ENCODE data around the gene HLA-DOB. TPM values are rescaled to one million over a fixed set of nuclear protein-coding genes. Genes with fewer than 3 reads are reported as not detected.

The HLA-DOB gene
- total RNA-seq, 2 donors from 2014 or later: not detected

GRCh38 chr6:32849126-32849525 is 32.3 kb upstream of the HLA-DOB start:
- TF ChIP-seq CTCF (conservative IDR thresholded peaks at IDR 0.05): no peak
- WGBS, 2 experiments (ENCODE audit: insufficient coverage in 1 of 2, insufficient read length in 1 of 2): 51 to 88% methylated on average over 2 to 6 of the region's 6 CpGs
- Mint-ChIP-seq H3K36me3 (ENCODE audit: low read depth) (no peaks in the 10 kb centered on the region), H3K27me3 (ENCODE audit: insufficient read depth) (peaks cover 88% of the 10 kb centered on the region), H3K9me3 (no peaks in the 10 kb centered on the region), H3K4me1 (peaks cover 10% of the 10 kb centered on the region), H3K4me3 (no peak overlapping the region), H3K27ac (no peak overlapping the region)
- H3K36me3 ChIP-seq (ENCODE audit: control insufficient read depth, insufficient read depth, low read length): no peaks in the 10 kb centered on the region
- no peak overlapping the region for H3K9ac ChIP-seq (ENCODE audit: extremely low read depth, low read length, poor library complexity, severe bottlenecking)
- no peak overlapping the region for H3K4me3 ChIP-seq (ENCODE audit: low read length)
- no peaks in the 10 kb centered on the region for H3K9me3 ChIP-seq (ENCODE audit: control insufficient read depth, low read length)
- peaks cover 97% of the 10 kb centered on the region for H3K27me3 ChIP-seq (ENCODE audit: control insufficient read depth, insufficient read depth, low read length, poor library complexity, severe bottlenecking)
- no peak for DNase-seq
- H3K27ac ChIP-seq (ENCODE audit: low read depth, low read length): no peak overlapping the region
- no peaks in the 10 kb centered on the region for H3K4me1 ChIP-seq (ENCODE audit: control insufficient read depth, insufficient read depth, low read length)

GRCh38 chr6:32847795-32848194 is 31.0 kb upstream of the HLA-DOB start:
- Histone ChIP-seq H3K27me3 (ENCODE audit: control insufficient read depth, insufficient read depth, low read length, poor library complexity, severe bottlenecking) (peaks cover 98% of the 10 kb centered on the region), H3K27ac (ENCODE audit: low read depth, low read length) (no peak overlapping the region), H3K4me1 (ENCODE audit: control insufficient read depth, insufficient read depth, low read length) (peaks cover 4% of the 10 kb centered on the region), H3K9me3 (ENCODE audit: control insufficient read depth, low read length) (no peaks in the 10 kb centered on the region), H3K36me3 (ENCODE audit: control insufficient read depth, insufficient read depth, low read length) (no peaks in the 10 kb centered on the region), H3K9ac (ENCODE audit: extremely low read depth, low read length, poor library complexity, severe bottlenecking) (no peak overlapping the region), H3K4me3 (ENCODE audit: low read length) (no peak overlapping the region)
- H3K27ac Mint-ChIP-seq: no peak overlapping the region
- peaks cover 10% of the 10 kb centered on the region for H3K4me1 Mint-ChIP-seq
- no peak overlapping the region for H3K4me3 Mint-ChIP-seq
- H3K27me3 Mint-ChIP-seq (ENCODE audit: insufficient read depth): peaks cover 91% of the 10 kb centered on the region
- WGBS, 2 experiments (ENCODE audit: insufficient coverage in 1 of 2, insufficient read length in 1 of 2): 86% methylated on average over 8 of the region's 8 CpGs; no CpG with 5 or more reads in 1 of the 2 experiments
- peak; percentile 33 for TF ChIP-seq CTCF (conservative IDR thresholded peaks at IDR 0.05)
- no peaks in the 10 kb centered on the region for H3K36me3 Mint-ChIP-seq (ENCODE audit: low read depth)
- DNase-seq: no peak
- H3K9me3 Mint-ChIP-seq: no peaks in the 10 kb centered on the region

- WGBS, 2 experiments (ENCODE audit: insufficient coverage in 1 of 2, insufficient read length in 1 of 2): 90 to 95% methylated on average over 4 to 10 of the region's 10 CpGs
- Histone ChIP-seq H3K9ac (ENCODE audit: extremely low read depth, low read length, poor library complexity, severe bottlenecking) (no peak overlapping the region), H3K4me3 (ENCODE audit: low read length) (no peak overlapping the region), H3K27me3 (ENCODE audit: control insufficient read depth, insufficient read depth, low read length, poor library complexity, severe bottlenecking) (peaks cover 98% of the 10 kb centered on the region), H3K36me3 (ENCODE audit: control insufficient read depth, insufficient read depth, low read length) (no peaks in the 10 kb centered on the region), H3K9me3 (ENCODE audit: control insufficient read depth, low read length) (no peaks in the 10 kb centered on the region), H3K4me1 (ENCODE audit: control insufficient read depth, insufficient read depth, low read length) (peaks cover 4% of the 10 kb centered on the region), H3K27ac (ENCODE audit: low read depth, low read length) (no peak overlapping the region)
- peaks cover 7% of the 10 kb centered on the region for H3K4me1 Mint-ChIP-seq
- no peak overlapping the region for H3K4me3 Mint-ChIP-seq
- TF ChIP-seq CTCF (conservative IDR thresholded peaks at IDR 0.05): no peak
- no peak overlapping the region for H3K27ac Mint-ChIP-seq
- DNase-seq: no peak
- no peaks in the 10 kb centered on the region for H3K9me3 Mint-ChIP-seq
- no peaks in the 10 kb centered on the region for H3K36me3 Mint-ChIP-seq (ENCODE audit: low read depth)
- H3K27me3 Mint-ChIP-seq (ENCODE audit: insufficient read depth): peaks cover 91% of the 10 kb centered on the region
Measured at GRCh38 chr6:32847004-32847403, 30.2 kb upstream of the HLA-DOB start.
